Karpas-422 (cell line): ENCODE data around the gene CCDC86. TPM values are rescaled to one million over a fixed set of nuclear protein-coding genes. Genes with fewer than 3 reads are reported as not detected.

Source experiments
- DNase-seq: peaks from one replicate; pipeline ENCODE4 v3.0.0-alpha.2; 2015
- H2AFZ ChIP-seq: fragments of 200-600 bp; sonication (generic); 2 replicates; pipeline ENCODE4 v1.6.1; 2014; ENCODE audit warnings: antibody characterized with exemption, low read length, mixed read lengths
- H3K27ac ChIP-seq: fragments of 200-600 bp; sonication (generic); 2 replicates; pipeline ENCODE4 v1.5.1; 2014; ENCODE audit warnings: mild to moderate bottlenecking, low read length, moderate library complexity
- H3K27me3 ChIP-seq: fragments of 200-600 bp; sonication (generic); 2 replicates; pipeline ENCODE4 v1.6.1; 2014; ENCODE audit warnings: low read length, mixed read lengths
- H3K36me3 ChIP-seq: fragments of 200-600 bp; sonication (generic); 2 replicates; pipeline ENCODE4 v1.6.1; 2014; ENCODE audit warnings: low read length, mixed read lengths; ENCODE audit not compliant: insufficient read depth
- H3K4me1 ChIP-seq: fragments of 200-600 bp; sonication (generic); 2 replicates; pipeline ENCODE4 v1.6.1; 2014; ENCODE audit warnings: mild to moderate bottlenecking, low read length, mixed read lengths
- H3K4me2 ChIP-seq: fragments of 200-600 bp; sonication (generic); 2 replicates; pipeline ENCODE4 v1.6.1; 2014; ENCODE audit warnings: low read length, low read depth, mild to moderate bottlenecking; ENCODE audit not compliant: poor library complexity, severe bottlenecking
- H3K4me3 ChIP-seq: fragments of 200-600 bp; sonication (generic); 2 replicates; pipeline ENCODE4 v1.5.1; 2014; ENCODE audit warnings: mild to moderate bottlenecking, antibody characterized with exemption, low read length, mixed read lengths
- H3K79me2 ChIP-seq: fragments of 200-600 bp; sonication (generic); 2 replicates; pipeline ENCODE4 v1.6.1; 2014; ENCODE audit warnings: mild to moderate bottlenecking, low read length, mixed read lengths
- H3K9ac ChIP-seq: fragments of 200-600 bp; sonication (generic); 2 replicates; pipeline ENCODE4 v1.6.0; 2014; ENCODE audit warnings: low read length
- H3K9me2 ChIP-seq: fragments of 200-600 bp; sonication (generic), shearing (Covaris generic); replicated peaks from 2 replicates; pipeline ENCODE4 v1.6.0; 2014; ENCODE audit warnings: mild to moderate bottlenecking, low read length, moderate library complexity; ENCODE audit not compliant: insufficient read depth
- H3K9me3 ChIP-seq: fragments of 300-700, 200-600 bp; sonication (generic); 2 replicates; pipeline ENCODE4 v1.6.1; 2014; ENCODE audit warnings: low read length, mixed read lengths
- H4K20me1 ChIP-seq: fragments of 200-600 bp; sonication (generic); 2 replicates; pipeline ENCODE4 v1.6.1; 2014; ENCODE audit warnings: mild to moderate bottlenecking, antibody characterized with exemption, low read length, low read depth; ENCODE audit not compliant: insufficient read depth
- total RNA-seq: library from RNA; depleted of rRNA; stranded (reverse); fragments of >200 nt; shearing (Covaris generic); gene quantifications from 2 replicates; pipeline ENCODE4 v1.2.3, GENCODE V29; 2014; ENCODE audit warnings: low replicate concordance

The CCDC86 gene
- total RNA-seq, 1 experiment from 2014 or later = 10.4 TPM

- H3K4me3 ChIP-seq = peak overlapping the region; percentile 96; the same call in 1 of the 2 replicates
Observed at GRCh38 chr11:60844870-60845221, 2.9 kb downstream of the CCDC86 start.

GRCh38 chr11:60845338-60845737 lies 3.4 kb downstream of the CCDC86 start:
- no peaks in the 10 kb centered on the region for H3K9me2 ChIP-seq
- H3K36me3 ChIP-seq = peaks cover 9% of the 10 kb centered on the region
- DNase-seq = no peak
- H3K4me2 ChIP-seq = peak overlapping the region; percentile 83
- H2AFZ ChIP-seq = no peak overlapping the region
- H3K79me2 ChIP-seq = peaks cover 48% of the 10 kb centered on the region
- peak overlapping the region; percentile 84; the same call in 1 of the 2 replicates for H3K9ac ChIP-seq
- H3K4me3 ChIP-seq = 0 out of 2 replicates have a peak overlapping the region, but pooled peaks have one; percentile 96
- peaks cover 13% of the 10 kb centered on the region; the same call in 1 of the 2 replicates for H4K20me1 ChIP-seq
- H3K27me3 ChIP-seq = no peaks in the 10 kb centered on the region
- H3K27ac ChIP-seq = no peak overlapping the region
- H3K4me1 ChIP-seq = peaks cover 33% of the 10 kb centered on the region
- H3K9me3 ChIP-seq = no peaks in the 10 kb centered on the region

More at GRCh38 chr11:60844870-60845221, 2.9 kb downstream of the CCDC86 start:
- Histone ChIP-seq H3K4me1 (peaks cover 33% of the 10 kb centered on the region), H3K9ac (peak overlapping the region; percentile 84; the same call in 1 of the 2 replicates), H3K9me3 (no peaks in the 10 kb centered on the region), H3K36me3 (peaks cover 9% of the 10 kb centered on the region), H3K27ac (no peak overlapping the region), H3K27me3 (no peaks in the 10 kb centered on the region), H4K20me1 (peaks cover 13% of the 10 kb centered on the region; the same call in 1 of the 2 replicates), H3K4me2 (peak overlapping the region; percentile 83), H2AFZ (no peak overlapping the region), H3K79me2 (peaks cover 48% of the 10 kb centered on the region), H3K9me2 (no peaks in the 10 kb centered on the region)
- no peak for DNase-seq

- Histone ChIP-seq H3K36me3 (peaks cover 14% of the 10 kb centered on the region), H3K9me2 (no peaks in the 10 kb centered on the region), H3K4me3 (no peak overlapping the region), H3K9ac (no peak overlapping the region), H3K4me1 (peaks cover 26% of the 10 kb centered on the region), H2AFZ (no peak overlapping the region), H3K9me3 (no peaks in the 10 kb centered on the region), H3K4me2 (no peak overlapping the region), H3K27me3 (no peaks in the 10 kb centered on the region), H3K27ac (no peak overlapping the region), H4K20me1 (peaks cover 13% of the 10 kb centered on the region; the same call in 1 of the 2 replicates), H3K79me2 (peaks cover 43% of the 10 kb centered on the region)
- DNase-seq = no peak
Observed at GRCh38 chr11:60847281-60847680, 5.4 kb downstream of the CCDC86 start.

- Histone ChIP-seq H2AFZ (no peak overlapping the region), H3K9ac (no peak overlapping the region), H3K9me2 (no peaks in the 10 kb centered on the region), H3K27me3 (no peaks in the 10 kb centered on the region), H3K9me3 (no peaks in the 10 kb centered on the region), H3K27ac (no peak overlapping the region), H3K36me3 (peaks cover 14% of the 10 kb centered on the region), H3K4me1 (peaks cover 26% of the 10 kb centered on the region), H3K4me3 (no peak overlapping the region), H4K20me1 (peaks cover 13% of the 10 kb centered on the region; the same call in 1 of the 2 replicates), H3K79me2 (peaks cover 37% of the 10 kb centered on the region), H3K4me2 (no peak overlapping the region)
- no peak for DNase-seq
Observed at GRCh38 chr11:60847896-60848295, 6.0 kb downstream of the CCDC86 start.

GRCh38 chr11:60848714-60849151 lies 6.8 kb downstream of the CCDC86 start:
- no peaks in the 10 kb centered on the region for H3K27me3 ChIP-seq
- H3K4me2 ChIP-seq = no peak overlapping the region
- H3K4me1 ChIP-seq = peaks cover 19% of the 10 kb centered on the region
- no peaks in the 10 kb centered on the region for H3K9me2 ChIP-seq
- H3K9ac ChIP-seq = no peak overlapping the region
- H3K9me3 ChIP-seq = no peaks in the 10 kb centered on the region
- no peak overlapping the region for H2AFZ ChIP-seq
- H3K4me3 ChIP-seq = no peak overlapping the region
- peaks cover 29% of the 10 kb centered on the region for H3K79me2 ChIP-seq
- H4K20me1 ChIP-seq = peaks cover 12% of the 10 kb centered on the region; the same call in 1 of the 2 replicates
- H3K36me3 ChIP-seq = peaks cover 14% of the 10 kb centered on the region
- no peak overlapping the region for H3K27ac ChIP-seq
- DNase-seq = no peak

- peaks cover 17% of the 10 kb centered on the region for H3K79me2 ChIP-seq
- no peak overlapping the region for H2AFZ ChIP-seq
- H3K27me3 ChIP-seq = no peaks in the 10 kb centered on the region
- no peak overlapping the region for H3K4me2 ChIP-seq
- H3K9me2 ChIP-seq = no peaks in the 10 kb centered on the region
- no peak for DNase-seq
- H3K4me3 ChIP-seq = no peak overlapping the region
- no peaks in the 10 kb centered on the region for H3K9me3 ChIP-seq
- peaks cover 9% of the 10 kb centered on the region; the same call in 1 of the 2 replicates for H3K36me3 ChIP-seq
- no peak overlapping the region for H3K27ac ChIP-seq
- H4K20me1 ChIP-seq = peaks cover 5% of the 10 kb centered on the region
- H3K9ac ChIP-seq = no peak overlapping the region
- peaks cover 8% of the 10 kb centered on the region for H3K4me1 ChIP-seq
Observed at GRCh38 chr11:60849641-60850520, 8.0 kb downstream of the CCDC86 start.

- Histone ChIP-seq H3K9me2 (no peaks in the 10 kb centered on the region), H3K9ac (no peak overlapping the region), H3K27ac (no peak overlapping the region), H3K4me3 (no peak overlapping the region), H3K27me3 (no peaks in the 10 kb centered on the region), H3K79me2 (0 out of 2 replicates have a peak, but pooled peaks cover 2% of the 10 kb centered on the region), H3K36me3 (0 out of 2 replicates have a peak, but pooled peaks cover 5% of the 10 kb centered on the region), H3K4me1 (no peaks in the 10 kb centered on the region), H3K9me3 (no peaks in the 10 kb centered on the region), H2AFZ (no peak overlapping the region), H4K20me1 (peaks cover 3% of the 10 kb centered on the region; the same call in 1 of the 2 replicates), H3K4me2 (no peak overlapping the region)
- DNase-seq = no peak
Observed at GRCh38 chr11:60851327-60852104, 9.6 kb downstream of the CCDC86 start.
